ENCODE results near the gene SCUBE3.

SCUBE3 gene

DNA sequence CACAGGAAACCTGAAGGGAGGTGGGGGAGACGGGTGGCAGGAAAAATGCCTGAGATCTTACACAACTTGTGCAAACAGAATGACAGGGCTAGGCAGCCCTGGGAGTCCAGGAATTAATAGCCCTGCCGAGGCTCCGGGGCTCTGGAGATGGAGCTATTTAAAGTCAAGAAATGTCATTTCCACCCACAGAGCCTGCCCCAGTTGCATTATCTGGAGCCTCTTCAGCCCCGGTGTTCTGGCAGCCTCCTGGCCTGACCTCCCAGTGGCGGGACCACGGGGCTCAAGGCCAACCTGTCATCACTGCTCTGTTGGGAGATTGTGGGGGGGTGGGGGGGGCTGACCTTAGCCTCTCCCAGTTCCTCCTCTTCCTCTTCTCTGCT, 28.5 kb upstream of the SCUBE3 start:
- Histone ChIP-seq H3K4me3 (ENCODE audit: low read depth in 1 of 2, low read length in 2 of 2) (no peak overlapping the region), H3K27ac (ENCODE audit: low read length) (no peak overlapping the region), H3K9ac (ENCODE audit: low read depth, low read length) (no peak overlapping the region), H3K36me3 (ENCODE audit: insufficient read depth, low read length) (no peaks in the 10 kb centered on the region), H4K20me1 (ENCODE audit: insufficient read depth, low read length) (no peaks in the 10 kb centered on the region), H3K4me2 (ENCODE audit: insufficient read depth, low read length) (no peak overlapping the region), H2AFZ (ENCODE audit: low read depth, low read length) (no peak overlapping the region), H3K9me3 (ENCODE audit: insufficient read depth, low read length, severe bottlenecking) (no peaks in the 10 kb centered on the region), H3K27me3 (ENCODE audit: insufficient read depth, low read length, poor library complexity) (peaks cover 3% of the 10 kb centered on the region), H3K4me1 (ENCODE audit: insufficient read depth, low read length) (no peaks in the 10 kb centered on the region), H3K79me2 (ENCODE audit: insufficient read depth, low read length) (no peaks in the 10 kb centered on the region)
- ATAC-seq (ENCODE audit: insufficient read depth, low read depth) (no peak), DNase-seq (no peak)
- no peak for TF ChIP-seq EZH2 (IDR thresholded peaks at IDR 0.05; ENCODE audit: borderline replicate concordance, low read depth, low read length, severe bottlenecking)
- TF ChIP-seq, protein P1, sequence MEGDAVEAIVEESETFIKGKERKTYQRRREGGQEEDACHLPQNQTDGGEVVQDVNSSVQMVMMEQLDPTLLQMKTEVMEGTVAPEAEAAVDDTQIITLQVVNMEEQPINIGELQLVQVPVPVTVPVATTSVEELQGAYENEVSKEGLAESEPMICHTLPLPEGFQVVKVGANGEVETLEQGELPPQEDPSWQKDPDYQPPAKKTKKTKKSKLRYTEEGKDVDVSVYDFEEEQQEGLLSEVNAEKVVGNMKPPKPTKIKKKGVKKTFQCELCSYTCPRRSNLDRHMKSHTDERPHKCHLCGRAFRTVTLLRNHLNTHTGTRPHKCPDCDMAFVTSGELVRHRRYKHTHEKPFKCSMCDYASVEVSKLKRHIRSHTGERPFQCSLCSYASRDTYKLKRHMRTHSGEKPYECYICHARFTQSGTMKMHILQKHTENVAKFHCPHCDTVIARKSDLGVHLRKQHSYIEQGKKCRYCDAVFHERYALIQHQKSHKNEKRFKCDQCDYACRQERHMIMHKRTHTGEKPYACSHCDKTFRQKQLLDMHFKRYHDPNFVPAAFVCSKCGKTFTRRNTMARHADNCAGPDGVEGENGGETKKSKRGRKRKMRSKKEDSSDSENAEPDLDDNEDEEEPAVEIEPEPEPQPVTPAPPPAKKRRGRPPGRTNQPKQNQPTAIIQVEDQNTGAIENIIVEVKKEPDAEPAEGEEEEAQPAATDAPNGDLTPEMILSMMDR (IDR thresholded peaks at IDR 0.05; ENCODE audit: borderline replicate concordance, extremely low read depth, low read length, poor library complexity, severe bottlenecking) = no peak

- Histone ChIP-seq H4K20me1 (ENCODE audit: insufficient read depth, low read length) (no peaks in the 10 kb centered on the region), H3K4me2 (ENCODE audit: insufficient read depth, low read length) (no peak overlapping the region), H3K79me2 (ENCODE audit: insufficient read depth, low read length) (no peaks in the 10 kb centered on the region), H3K4me3 (ENCODE audit: low read depth in 1 of 2, low read length in 2 of 2) (no peak overlapping the region), H3K9ac (ENCODE audit: low read depth, low read length) (no peak overlapping the region), H3K27ac (ENCODE audit: low read length) (no peak overlapping the region), H3K27me3 (ENCODE audit: insufficient read depth, low read length, poor library complexity) (peaks cover 3% of the 10 kb centered on the region), H3K4me1 (ENCODE audit: insufficient read depth, low read length) (no peaks in the 10 kb centered on the region), H2AFZ (ENCODE audit: low read depth, low read length) (no peak overlapping the region), H3K9me3 (ENCODE audit: insufficient read depth, low read length, severe bottlenecking) (no peaks in the 10 kb centered on the region), H3K36me3 (ENCODE audit: insufficient read depth, low read length) (no peaks in the 10 kb centered on the region)
- TF ChIP-seq, protein P1 (IDR thresholded peaks at IDR 0.05; ENCODE audit: borderline replicate concordance, extremely low read depth, low read length, poor library complexity, severe bottlenecking) = no peak
- TF ChIP-seq EZH2 (IDR thresholded peaks at IDR 0.05; ENCODE audit: borderline replicate concordance, low read depth, low read length, severe bottlenecking) = no peak
- ATAC-seq (ENCODE audit: insufficient read depth, low read depth) (no peak), DNase-seq (no peak)
Observed at GRCh38 chr6:35185971-35186370, 27.8 kb upstream of the SCUBE3 start.

DNA sequence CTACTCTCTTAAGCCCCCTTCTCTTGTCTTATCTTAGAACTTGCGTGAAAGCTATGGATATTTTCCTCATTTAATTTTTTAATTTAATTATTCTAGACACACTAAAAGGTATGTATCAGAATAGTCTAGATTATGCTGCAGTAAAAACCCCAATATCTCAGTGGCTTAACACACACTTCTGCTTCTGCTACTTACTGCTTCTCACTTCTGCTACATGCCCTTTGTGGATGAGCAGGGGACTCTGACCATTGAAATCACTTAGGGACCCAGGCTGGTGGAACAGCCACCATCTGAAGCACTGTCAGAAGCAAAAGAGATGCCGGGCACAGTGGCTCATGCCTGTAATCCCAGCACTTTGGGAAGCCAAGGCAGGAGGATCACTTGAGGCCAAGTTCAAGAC, 27.2 kb upstream of the SCUBE3 start:
- peaks cover 3% of the 10 kb centered on the region for H3K27me3 ChIP-seq (ENCODE audit: insufficient read depth, low read length, poor library complexity)
- no peaks in the 10 kb centered on the region for H3K79me2 ChIP-seq (ENCODE audit: insufficient read depth, low read length)
- ATAC-seq (ENCODE audit: insufficient read depth, low read depth) (no peak), DNase-seq (no peak)
- H3K9me3 ChIP-seq (ENCODE audit: insufficient read depth, low read length, severe bottlenecking) = no peaks in the 10 kb centered on the region
- no peak overlapping the region for H3K9ac ChIP-seq (ENCODE audit: low read depth, low read length)
- TF ChIP-seq, protein P1 (IDR thresholded peaks at IDR 0.05; ENCODE audit: borderline replicate concordance, extremely low read depth, low read length, poor library complexity, severe bottlenecking) = no peak
- no peak for TF ChIP-seq EZH2 (IDR thresholded peaks at IDR 0.05; ENCODE audit: borderline replicate concordance, low read depth, low read length, severe bottlenecking)
- H3K4me2 ChIP-seq (ENCODE audit: insufficient read depth, low read length) = no peak overlapping the region
- H2AFZ ChIP-seq (ENCODE audit: low read depth, low read length) = no peak overlapping the region
- H3K27ac ChIP-seq (ENCODE audit: low read length) = no peak overlapping the region
- H3K4me3 ChIP-seq (ENCODE audit: low read depth in 1 of 2, low read length in 2 of 2) = no peak overlapping the region
- no peaks in the 10 kb centered on the region for H3K36me3 ChIP-seq (ENCODE audit: insufficient read depth, low read length)
- no peaks in the 10 kb centered on the region for H3K4me1 ChIP-seq (ENCODE audit: insufficient read depth, low read length)
- H4K20me1 ChIP-seq (ENCODE audit: insufficient read depth, low read length) = no peaks in the 10 kb centered on the region

GRCh38 chr6:35188886-35189285, 24.9 kb upstream of the SCUBE3 start:
- H3K4me1 ChIP-seq (ENCODE audit: insufficient read depth, low read length) = no peaks in the 10 kb centered on the region
- DNase-seq (no peak), ATAC-seq (ENCODE audit: insufficient read depth, low read depth) (no peak)
- no peak overlapping the region for H3K27ac ChIP-seq (ENCODE audit: low read length)
- H3K9ac ChIP-seq (ENCODE audit: low read depth, low read length) = no peak overlapping the region
- TF ChIP-seq, protein P1 (IDR thresholded peaks at IDR 0.05; ENCODE audit: borderline replicate concordance, extremely low read depth, low read length, poor library complexity, severe bottlenecking) = no peak
- TF ChIP-seq EZH2 (IDR thresholded peaks at IDR 0.05; ENCODE audit: borderline replicate concordance, low read depth, low read length, severe bottlenecking) = no peak
- H3K27me3 ChIP-seq (ENCODE audit: insufficient read depth, low read length, poor library complexity) = peaks cover 10% of the 10 kb centered on the region
- no peak overlapping the region for H3K4me3 ChIP-seq (ENCODE audit: low read depth in 1 of 2, low read length in 2 of 2)
- no peaks in the 10 kb centered on the region for H4K20me1 ChIP-seq (ENCODE audit: insufficient read depth, low read length)
- no peak overlapping the region for H2AFZ ChIP-seq (ENCODE audit: low read depth, low read length)
- no peaks in the 10 kb centered on the region for H3K79me2 ChIP-seq (ENCODE audit: insufficient read depth, low read length)
- H3K4me2 ChIP-seq (ENCODE audit: insufficient read depth, low read length) = no peak overlapping the region
- H3K9me3 ChIP-seq (ENCODE audit: insufficient read depth, low read length, severe bottlenecking) = no peaks in the 10 kb centered on the region
- H3K36me3 ChIP-seq (ENCODE audit: insufficient read depth, low read length) = no peaks in the 10 kb centered on the region
